Prostate gland (tissue), 2 donors: Measurements from ENCODE around the gene NGEF. TPM values are rescaled to one million over a fixed set of nuclear protein-coding genes. Genes with fewer than 3 reads are reported as not detected.

Experiments used
- DNase-seq: peaks from one replicate; pipeline ENCODE4 v3.0.0-alpha.2; 2019; ENCODE audit warnings: low spot score
- H3K27ac ChIP-seq, 2 donors: fragments of 200-600 bp; sonication (generic); 2 replicates each; pipeline ENCODE4 v1.5.1; 2017 to 2019
- H3K27me3 ChIP-seq: fragments of 200-600 bp; sonication (generic); replicated peaks from 2 replicates; pipeline ENCODE4 v1.5.1; 2019; ENCODE audit not compliant: insufficient read depth
- H3K36me3 ChIP-seq, 2 donors: fragments of 200-600 bp; sonication (generic); 1 replicate in 1 of 2; 2 replicates in 1 of 2; pipeline versions ENCODE4 v1.5.1 to v1.8.1; 2017 to 2019
- H3K4me1 ChIP-seq: fragments of 200-600 bp; sonication (generic); replicated peaks from 2 replicates; pipeline ENCODE4 v1.5.1; 2019
- H3K4me3 ChIP-seq, 2 donors: fragments of 200-600 bp; sonication (generic); 2 replicates each; pipeline ENCODE4 v1.5.1; 2017 to 2019
- H3K9me3 ChIP-seq: fragments of 200-600 bp; sonication (generic); 2 replicates; pipeline ENCODE4 v1.5.1; 2017
- CTCF ChIP-seq, 4 experiments: fragments of 200-600 bp in 2 of 4; fragments of 450-650 bp in 2 of 4; sonication (generic) in 2 of 4; IDR thresholded peaks; 1 replicate in 3 of 4; 2 replicates in 1 of 4; pipeline ENCODE4 v1.5.1; 2016 to 2019; ENCODE audit warnings: antibody characterized with exemption in 4 of 4, mild to moderate bottlenecking in 2 of 4, moderate library complexity in 2 of 4
- POLR2A ChIP-seq: fragments of 450-650 bp; IDR thresholded peaks from one replicate; pipeline ENCODE4 v1.6.1; 2016; ENCODE audit warnings: antibody characterized with exemption, mild to moderate bottlenecking
- POLR2AphosphoS5 ChIP-seq: sonication (generic); formaldehyde crosslinking; IDR thresholded peaks from one replicate; pipeline ENCODE4 v1.6.1; 2017; ENCODE audit warnings: antibody characterized with exemption
- WGBS: methylation state at CpG from one replicate; pipeline ENCODE4 v1.1.5; 2018; 5-methylcytosine and 5-hydroxymethylcytosine counted together
- intact Hi-C: fragments of 100-400 bp; cut with DNase I; formaldehyde crosslinking; loops from one replicate; pipeline ENCODE4 v1.14.2; 2022
- total RNA-seq, 2 donors: library from RNA; depleted of rRNA; stranded (reverse); fragments of >200 nt; gene quantifications; one replicate each; pipeline ENCODE4 v1.1.0, GENCODE V29; 2016

Gene NGEF
- total RNA-seq, 2 donors from 2014 or later, result 2.0 to 19.0 TPM

GRCh38 chr2:232967474-232967873 lies 45.6 kb downstream of the NGEF start:
- no peak for TF ChIP-seq CTCF (IDR thresholded peaks at IDR 0.05)
- no peak for TF ChIP-seq POLR2A
- no peak for TF ChIP-seq POLR2AphosphoS5
- Histone ChIP-seq H3K27me3 (no peaks in the 10 kb centered on the region), H3K9me3 (no peaks in the 10 kb centered on the region), H3K27ac (no peak overlapping the region), H3K36me3 (no peaks in the 10 kb centered on the region), H3K4me3 (no peak overlapping the region), H3K4me1 (no peaks in the 10 kb centered on the region)
- WGBS, result 33% methylated on average over 2 of the region's 2 CpGs
- DNase-seq, result no peak
- intact Hi-C loops, result no loop called here

DNA sequence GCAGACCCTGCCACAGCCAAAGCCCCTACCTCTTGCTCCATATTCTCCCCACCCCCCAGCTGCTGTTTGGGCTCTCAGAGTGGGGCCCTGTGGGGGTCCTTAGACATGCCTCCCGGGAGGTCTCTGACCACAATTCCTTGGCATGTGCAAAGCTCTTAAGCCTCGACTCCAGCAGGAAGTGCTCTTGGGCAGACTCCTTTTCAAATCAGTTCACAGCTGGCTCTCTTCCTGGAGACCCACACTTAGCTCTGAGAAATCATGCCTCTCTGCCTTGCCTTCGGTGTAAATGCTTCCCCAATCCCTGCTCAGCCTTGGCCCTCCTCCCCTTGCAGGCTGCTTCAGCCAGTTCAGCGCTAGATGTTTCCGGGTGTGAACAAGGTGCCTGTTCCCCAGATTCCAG lies 46.9 kb downstream of the NGEF start:
- no peaks in the 10 kb centered on the region for H3K9me3 ChIP-seq
- intact Hi-C loops, result no loop called here
- H3K4me3 ChIP-seq, result no peak overlapping the region
- no peak overlapping the region for H3K27ac ChIP-seq
- 52% methylated on average over 5 of the region's 5 CpGs for WGBS
- no peaks in the 10 kb centered on the region for H3K27me3 ChIP-seq
- no peak for DNase-seq
- H3K36me3 ChIP-seq, result no peaks in the 10 kb centered on the region
- no peaks in the 10 kb centered on the region for H3K4me1 ChIP-seq
- TF ChIP-seq CTCF (IDR thresholded peaks at IDR 0.05), result no peak
- TF ChIP-seq POLR2A, result no peak
- no peak for TF ChIP-seq POLR2AphosphoS5

- no peaks in the 10 kb centered on the region for H3K27me3 ChIP-seq
- no peak overlapping the region for H3K27ac ChIP-seq
- H3K4me3 ChIP-seq, result no peak overlapping the region
- DNase-seq, result no peak
- intact Hi-C loops, result no loop called here
- 97% methylated on average over 1 of the region's 1 CpG for WGBS
- TF ChIP-seq CTCF (IDR thresholded peaks at IDR 0.05), result no peak
- no peaks in the 10 kb centered on the region for H3K4me1 ChIP-seq
- H3K36me3 ChIP-seq, result no peaks in the 10 kb centered on the region
- H3K9me3 ChIP-seq, result no peaks in the 10 kb centered on the region
Observed at GRCh38 chr2:232963913-232964312, 49.1 kb downstream of the NGEF start.

- no peak for TF ChIP-seq POLR2AphosphoS5
- no peak for TF ChIP-seq POLR2A
- no peak for TF ChIP-seq CTCF (IDR thresholded peaks at IDR 0.05)
- no peak overlapping the region for H3K27ac ChIP-seq
- H3K4me3 ChIP-seq, result no peak overlapping the region
- H3K4me1 ChIP-seq, result no peaks in the 10 kb centered on the region
- 93% methylated on average over 2 of the region's 2 CpGs for WGBS
- H3K9me3 ChIP-seq, result no peaks in the 10 kb centered on the region
- no peak for DNase-seq
- intact Hi-C loops, result no loop called here
- no peaks in the 10 kb centered on the region for H3K27me3 ChIP-seq
- no peaks in the 10 kb centered on the region for H3K36me3 ChIP-seq
Observed at GRCh38 chr2:232960862-232961261, 52.2 kb downstream of the NGEF start.

- no peak for TF ChIP-seq POLR2A
- no peak for DNase-seq
- Histone ChIP-seq H3K9me3 (no peaks in the 10 kb centered on the region), H3K27ac (no peak overlapping the region), H3K27me3 (no peaks in the 10 kb centered on the region), H3K4me3 (no peak overlapping the region), H3K4me1 (no peaks in the 10 kb centered on the region), H3K36me3 (no peaks in the 10 kb centered on the region)
- 76% methylated on average over 4 of the region's 4 CpGs for WGBS
- intact Hi-C loops, result no loop called here
Observed at GRCh38 chr2:232959139-232959538, 53.9 kb downstream of the NGEF start.
